HCT116 (cell line): ENCODE measurements around the gene RILPL2.
"Not testable (repeated sequence)": the region's sequence is repeated elsewhere in the genome, so short reads cannot be mapped to it uniquely, and the experiment has no call there.

Experiments used
- EZH2 ChIP-seq: fragments of 200-600 bp; sonication (generic); IDR thresholded peaks from 2 replicates; pipeline ENCODE4 v1.6.1; 2017; ENCODE audit warnings: antibody characterized with exemption, mixed run types
- POLR2A ChIP-seq: IDR thresholded peaks from 2 replicates; pipeline ENCODE4 v1.7.0; 2011; ENCODE audit warnings: borderline replicate concordance; ENCODE audit not compliant: insufficient read depth, insufficient read length; ENCODE audit errors: extremely low read depth
- POLR2AphosphoS5 ChIP-seq: IDR thresholded peaks from 2 replicates; pipeline ENCODE4 v1.6.1; 2011; ENCODE audit warnings: mild to moderate bottlenecking, low read depth, low read length, moderate library complexity
- SP1 ChIP-seq: IDR thresholded peaks from 2 replicates; pipeline ENCODE4 v1.6.1; 2012; ENCODE audit warnings: low read depth
- YY1 ChIP-seq: IDR thresholded peaks from 2 replicates; pipeline ENCODE4 v1.6.1; 2011; ENCODE audit warnings: low read length, low read depth, moderate library complexity, mild to moderate bottlenecking; ENCODE audit not compliant: insufficient replicate concordance; ENCODE audit errors: extremely low read depth
- TF ChIP-seq, protein P1 (sequence below), 3 experiments: fragments of 200-600 bp in 1 of 3; sonication (generic) in 1 of 3; IDR thresholded peaks in 2 of 3; conservative IDR thresholded peaks in 1 of 3; 2 replicates each; pipeline ENCODE4 v1.5.1; 2012 to 2017; ENCODE audit warnings: low read depth in 2 of 3, low read length in 2 of 3, antibody characterized with exemption in 1 of 3, borderline replicate concordance in 1 of 3, control low read depth in 1 of 3, mild to moderate bottlenecking in 1 of 3, mixed read lengths in 1 of 3, mixed run types in 1 of 3, moderate library complexity in 1 of 3; ENCODE audit not compliant: insufficient read depth in 1 of 3
- TF ChIP-seq, protein P2 (sequence below): IDR thresholded peaks from 2 replicates; pipeline ENCODE4 v1.6.1; 2012

DNA sequence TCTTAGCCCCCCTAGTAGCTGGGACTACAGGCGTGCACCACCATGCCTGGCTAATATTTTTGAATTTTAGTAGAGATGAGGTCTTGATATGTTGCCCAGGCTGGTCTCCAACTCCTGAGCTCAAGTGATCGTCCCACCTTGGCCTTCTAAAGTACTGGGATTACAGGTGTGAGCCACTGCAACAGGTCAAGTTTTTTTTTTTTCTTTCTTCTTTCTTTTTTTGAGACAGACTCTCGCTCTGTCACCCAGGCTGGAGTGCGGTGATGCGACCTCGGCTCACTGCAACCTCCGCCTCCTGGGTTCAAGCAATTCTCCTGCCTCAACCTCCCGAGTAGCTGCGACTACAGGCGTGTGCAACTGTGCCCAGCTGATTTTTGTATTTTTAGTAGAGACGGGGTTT is 26.7 kb upstream of the RILPL2 start:
- not testable (repeated sequence) for TF ChIP-seq SP1, POLR2A, YY1, EZH2, POLR2AphosphoS5
- TF ChIP-seq, protein P1, sequence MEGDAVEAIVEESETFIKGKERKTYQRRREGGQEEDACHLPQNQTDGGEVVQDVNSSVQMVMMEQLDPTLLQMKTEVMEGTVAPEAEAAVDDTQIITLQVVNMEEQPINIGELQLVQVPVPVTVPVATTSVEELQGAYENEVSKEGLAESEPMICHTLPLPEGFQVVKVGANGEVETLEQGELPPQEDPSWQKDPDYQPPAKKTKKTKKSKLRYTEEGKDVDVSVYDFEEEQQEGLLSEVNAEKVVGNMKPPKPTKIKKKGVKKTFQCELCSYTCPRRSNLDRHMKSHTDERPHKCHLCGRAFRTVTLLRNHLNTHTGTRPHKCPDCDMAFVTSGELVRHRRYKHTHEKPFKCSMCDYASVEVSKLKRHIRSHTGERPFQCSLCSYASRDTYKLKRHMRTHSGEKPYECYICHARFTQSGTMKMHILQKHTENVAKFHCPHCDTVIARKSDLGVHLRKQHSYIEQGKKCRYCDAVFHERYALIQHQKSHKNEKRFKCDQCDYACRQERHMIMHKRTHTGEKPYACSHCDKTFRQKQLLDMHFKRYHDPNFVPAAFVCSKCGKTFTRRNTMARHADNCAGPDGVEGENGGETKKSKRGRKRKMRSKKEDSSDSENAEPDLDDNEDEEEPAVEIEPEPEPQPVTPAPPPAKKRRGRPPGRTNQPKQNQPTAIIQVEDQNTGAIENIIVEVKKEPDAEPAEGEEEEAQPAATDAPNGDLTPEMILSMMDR (IDR thresholded peaks at IDR 0.05 in 2 of 3, conservative IDR thresholded peaks at IDR 0.05 in 1 of 3; ENCODE audit: borderline replicate concordance in 1 of 3, insufficient read depth in 1 of 3, low read depth in 2 of 3, low read length in 2 of 3): not testable (repeated sequence)
- TF ChIP-seq, protein P2, sequence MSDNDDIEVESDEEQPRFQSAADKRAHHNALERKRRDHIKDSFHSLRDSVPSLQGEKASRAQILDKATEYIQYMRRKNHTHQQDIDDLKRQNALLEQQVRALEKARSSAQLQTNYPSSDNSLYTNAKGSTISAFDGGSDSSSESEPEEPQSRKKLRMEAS: not testable (repeated sequence)
